ENCODE results near the gene FGD1.
A peak's percentile ranks its signal among the peaks of the same experiment; 100 is the strongest.

DNA sequence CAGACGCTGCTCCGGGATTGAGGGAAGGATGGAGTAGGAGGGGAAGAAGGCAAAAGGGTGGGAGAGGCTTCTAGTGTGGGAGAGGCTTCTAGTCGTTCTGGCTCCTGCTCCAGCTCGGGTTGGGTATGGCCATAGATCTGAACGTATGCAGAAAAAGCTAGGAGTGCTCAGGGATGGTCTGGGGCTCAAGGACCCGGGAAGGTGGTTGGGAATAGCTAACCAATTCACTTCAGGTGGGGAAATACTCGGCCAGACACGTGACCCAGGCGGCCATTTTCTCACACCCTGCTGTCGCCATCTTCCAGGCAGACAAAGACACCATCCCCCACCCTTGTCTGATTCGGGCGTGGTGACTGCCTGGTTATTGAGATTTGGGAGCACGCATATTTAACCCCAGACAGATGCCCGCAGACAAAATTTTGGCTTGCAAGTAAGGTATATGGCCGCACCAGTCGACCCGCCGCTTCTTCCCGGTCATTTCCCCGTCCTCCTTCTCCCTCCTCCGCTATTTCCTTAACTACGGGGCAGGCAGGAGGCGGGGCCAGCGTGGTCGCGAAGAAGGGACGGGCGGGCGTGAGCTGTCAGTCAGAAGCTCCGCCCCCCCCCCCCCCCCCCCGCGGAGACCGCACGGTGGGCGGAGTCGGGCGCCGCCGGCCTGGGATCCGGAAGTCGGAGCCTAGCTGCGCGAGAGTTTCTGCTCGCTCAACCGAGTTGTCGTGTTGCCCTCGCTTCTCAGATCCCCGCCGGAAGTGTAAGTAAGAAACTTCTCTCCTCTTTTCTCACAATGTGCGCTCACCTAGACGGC is 33.7 kb upstream of the FGD1 start, which contains the start of gene GNL3L:
- TF ChIP-seq, protein P1, sequence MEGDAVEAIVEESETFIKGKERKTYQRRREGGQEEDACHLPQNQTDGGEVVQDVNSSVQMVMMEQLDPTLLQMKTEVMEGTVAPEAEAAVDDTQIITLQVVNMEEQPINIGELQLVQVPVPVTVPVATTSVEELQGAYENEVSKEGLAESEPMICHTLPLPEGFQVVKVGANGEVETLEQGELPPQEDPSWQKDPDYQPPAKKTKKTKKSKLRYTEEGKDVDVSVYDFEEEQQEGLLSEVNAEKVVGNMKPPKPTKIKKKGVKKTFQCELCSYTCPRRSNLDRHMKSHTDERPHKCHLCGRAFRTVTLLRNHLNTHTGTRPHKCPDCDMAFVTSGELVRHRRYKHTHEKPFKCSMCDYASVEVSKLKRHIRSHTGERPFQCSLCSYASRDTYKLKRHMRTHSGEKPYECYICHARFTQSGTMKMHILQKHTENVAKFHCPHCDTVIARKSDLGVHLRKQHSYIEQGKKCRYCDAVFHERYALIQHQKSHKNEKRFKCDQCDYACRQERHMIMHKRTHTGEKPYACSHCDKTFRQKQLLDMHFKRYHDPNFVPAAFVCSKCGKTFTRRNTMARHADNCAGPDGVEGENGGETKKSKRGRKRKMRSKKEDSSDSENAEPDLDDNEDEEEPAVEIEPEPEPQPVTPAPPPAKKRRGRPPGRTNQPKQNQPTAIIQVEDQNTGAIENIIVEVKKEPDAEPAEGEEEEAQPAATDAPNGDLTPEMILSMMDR (conservative IDR thresholded peaks at IDR 0.05; ENCODE audit: low read depth, low read length), result no peak
- no peak for TF ChIP-seq MXI1 (IDR thresholded peaks at IDR 0.05; ENCODE audit: borderline replicate concordance, low read depth, low read length)
- TF ChIP-seq POLR2A (IDR thresholded peaks at IDR 0.05; ENCODE audit: low read depth, low read length), result peak; percentile 68; the same call in 1 of the 2 replicates
- no peak for TF ChIP-seq CHD1 (IDR thresholded peaks at IDR 0.05; ENCODE audit: low read depth, low read length)
- peak; percentile 87 for TF ChIP-seq USF2 (IDR thresholded peaks at IDR 0.05; ENCODE audit: low read depth, low read length)
- TF ChIP-seq RAD21 (IDR thresholded peaks at IDR 0.05; ENCODE audit: low read length), result no peak
- TF ChIP-seq RCOR1 (IDR thresholded peaks at IDR 0.05; ENCODE audit: insufficient replicate concordance, low read length), result no peak
